Caki2 (cell line): Measurements from ENCODE around the gene FAM20C. TPM values are rescaled to one million over a fixed set of nuclear protein-coding genes. Genes with fewer than 3 reads are reported as not detected.
"Not testable (repeated sequence)": the region's sequence is repeated elsewhere in the genome, so short reads cannot be mapped to it uniquely, and the experiment has no call there.

ENCODE experiments used
- DNase-seq: peaks from one replicate; pipeline ENCODE4 v3.0.0-alpha.2; 2015; ENCODE audit warnings: low read depth
- in situ Hi-C: cut with HindIII; loops from 2 replicates; pipeline ENCODE4 v1.10.0; 2016; ENCODE audit warnings: low sequenced_read_pairs, low pct_unique_long_range_greater_than_20kb, mixed read lengths
- total RNA-seq: library from RNA; depleted of rRNA; stranded (reverse); fragments of >200 nt; shearing (Covaris generic); gene quantifications from 2 replicates; pipeline ENCODE4 v1.2.3, GENCODE V29; 2014; ENCODE audit warnings: low replicate concordance

FAM20C gene
- total RNA-seq, 1 experiment from 2014 or later, result 28.8 TPM

- in situ Hi-C loops, result no loop called here
- DNase-seq, result no peak
Measured at GRCh38 chr7:231858-232246, 39.5 kb downstream of the FAM20C start.

GRCh38 chr7:232410-233248 is 40.3 kb downstream of the FAM20C start:
- in situ Hi-C loops, result no loop called here
- DNase-seq, result no peak

- no peak for DNase-seq
- in situ Hi-C loops, result no loop called here
Measured at GRCh38 chr7:233249-234035, 41.1 kb downstream of the FAM20C start.

- DNase-seq, result no peak
- in situ Hi-C loops, result no loop called here
Measured at GRCh38 chr7:234051-234707, 41.8 kb downstream of the FAM20C start.

DNA sequence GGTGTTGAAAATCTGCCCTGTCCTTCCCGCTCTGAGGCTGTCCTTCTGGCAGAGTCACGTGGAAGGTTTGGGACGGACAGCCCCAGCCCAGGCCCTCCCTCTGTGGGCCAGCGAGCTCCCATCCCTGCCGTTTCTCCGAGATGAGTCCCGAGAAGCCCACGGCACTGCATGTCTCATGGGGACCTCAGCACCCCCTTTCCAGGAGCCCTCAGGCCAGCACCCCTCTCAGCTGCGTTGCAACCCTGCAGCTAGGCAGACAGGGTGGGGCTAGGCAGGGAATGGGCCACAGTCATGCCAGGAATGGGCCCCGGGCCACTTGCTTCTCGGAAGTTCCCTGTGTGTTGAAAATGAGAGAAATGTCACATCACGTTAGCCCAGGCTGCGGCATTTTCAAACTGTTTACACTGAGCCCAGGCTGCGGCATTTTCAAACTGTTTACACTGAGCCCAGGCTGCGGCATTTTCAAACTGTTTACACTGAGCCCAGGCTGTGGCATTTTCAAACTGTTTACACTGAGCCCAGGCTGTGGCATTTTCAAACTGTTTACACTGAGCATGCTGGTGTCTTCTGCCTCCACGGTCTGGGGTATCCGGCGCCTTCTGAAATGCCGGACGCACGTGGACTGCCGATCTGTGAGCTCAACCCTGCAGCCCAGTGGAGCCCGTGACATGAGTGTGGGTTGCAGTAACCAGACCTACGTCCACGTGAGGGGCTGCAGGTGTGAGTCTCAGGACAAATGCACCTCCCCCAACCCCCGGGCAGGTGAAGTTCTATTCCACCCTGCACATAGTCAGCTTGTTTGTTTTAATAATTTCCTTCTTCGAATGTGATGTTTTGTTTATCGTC is 42.6 kb downstream of the FAM20C start:
- in situ Hi-C loops, result no loop called here
- DNase-seq, result no peak

GRCh38 chr7:235576-236395 is 43.4 kb downstream of the FAM20C start:
- in situ Hi-C loops, result no loop called here
- no peak for DNase-seq

DNA sequence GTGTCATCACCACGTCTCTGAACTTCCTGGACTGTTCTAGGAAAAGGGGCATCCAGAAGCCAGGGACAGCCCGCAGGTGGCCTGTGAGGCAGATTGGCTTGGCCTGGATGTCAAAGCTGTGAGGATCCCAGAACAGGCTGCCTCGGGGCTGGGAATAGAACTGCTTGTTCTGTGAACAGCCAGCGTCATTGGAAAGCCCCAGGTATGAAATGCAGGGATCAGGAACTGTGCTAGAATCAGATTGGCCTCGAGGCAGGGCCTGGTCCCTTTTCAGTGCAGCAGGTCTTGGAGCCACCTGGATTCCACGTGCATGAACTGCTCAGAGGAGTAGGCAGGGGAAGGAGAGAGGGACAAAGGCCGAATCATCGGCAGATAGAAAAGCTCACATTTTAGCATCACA is 44.6 kb downstream of the FAM20C start:
- no peak for DNase-seq
- in situ Hi-C loops, result no loop called here

GRCh38 chr7:237385-237784 is 45.0 kb downstream of the FAM20C start:
- in situ Hi-C loops, result no loop called here

GRCh38 chr7:240146-240676 is 47.8 kb downstream of the FAM20C start:
- in situ Hi-C loops, result no loop called here
- no peak for DNase-seq

More at GRCh38 chr7:237385-237784, 45.0 kb downstream of the FAM20C start:
- DNase-seq, result no peak

DNA sequence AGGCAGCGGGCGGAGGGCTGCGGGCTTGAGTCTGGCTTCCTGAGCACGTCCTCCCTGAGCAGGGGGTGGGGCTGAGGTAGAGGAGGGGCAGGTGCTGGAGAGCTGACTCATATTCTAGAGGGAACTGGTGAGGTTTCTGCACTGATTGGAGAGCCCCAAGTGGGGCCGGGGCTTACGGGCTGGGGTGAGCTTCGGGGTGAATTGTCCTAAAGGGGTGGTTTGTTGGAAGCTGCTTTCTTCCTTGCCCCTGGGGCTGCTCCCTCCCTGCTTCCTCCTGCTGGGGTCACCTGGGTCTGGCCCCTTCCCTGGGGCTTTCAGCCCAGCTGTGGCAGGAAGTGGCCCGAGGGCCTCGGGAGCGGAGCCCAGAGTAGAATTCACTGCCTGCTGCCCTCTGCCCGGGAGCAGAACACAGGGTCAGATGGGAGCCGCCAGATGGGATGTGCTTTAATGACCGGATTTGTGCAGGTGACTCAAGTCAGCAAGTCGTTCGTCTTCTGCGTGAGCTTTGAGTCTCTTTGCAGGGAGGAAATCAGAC is 48.6 kb downstream of the FAM20C start:
- no peak for DNase-seq
- in situ Hi-C loops, result no loop called here

- no peak for DNase-seq
- in situ Hi-C loops, result no loop called here
Measured at GRCh38 chr7:241513-241912, 49.1 kb downstream of the FAM20C start.

DNA sequence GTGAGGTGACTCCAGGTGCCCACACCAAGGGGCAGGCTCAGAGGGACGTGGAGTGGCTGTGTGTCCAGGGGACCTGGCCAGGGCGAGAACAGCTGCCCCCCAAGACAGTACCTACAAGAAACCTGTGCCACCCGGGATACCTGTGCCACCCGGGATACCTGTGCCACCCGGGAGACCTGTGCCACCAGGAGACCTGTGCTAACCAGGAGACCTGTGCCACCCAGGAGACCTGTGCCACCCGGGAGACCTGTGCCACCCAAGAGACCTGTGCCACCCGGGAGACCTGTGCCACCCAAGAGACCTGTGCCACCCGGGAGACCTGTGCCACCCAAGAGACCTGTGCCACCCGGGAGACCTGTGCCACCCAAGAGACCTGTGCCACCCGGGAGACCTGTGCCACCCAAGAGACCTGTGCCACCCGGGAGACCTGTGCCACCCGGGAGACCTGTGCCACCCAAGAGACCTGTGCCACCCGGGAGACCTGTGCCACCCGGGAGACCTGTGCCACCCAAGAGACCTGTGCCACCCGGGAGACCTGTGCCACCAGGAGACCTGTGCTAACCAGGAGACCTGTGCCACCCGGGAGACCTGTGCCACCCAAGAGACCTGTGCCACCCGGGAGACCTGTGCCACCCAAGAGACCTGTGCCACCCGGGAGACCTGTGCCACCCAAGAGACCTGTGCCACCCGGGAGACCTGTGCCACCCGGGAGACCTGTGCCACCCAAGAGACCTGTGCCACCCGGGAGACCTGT is 50.6 kb downstream of the FAM20C start:
- in situ Hi-C loops, DNase-seq: not testable (repeated sequence)

- in situ Hi-C loops, DNase-seq: not testable (repeated sequence)
Measured at GRCh38 chr7:243580-243978, 51.2 kb downstream of the FAM20C start.

GRCh38 chr7:244974-245373 is 52.6 kb downstream of the FAM20C start:
- in situ Hi-C loops, result no loop called here
- DNase-seq, result no peak

DNA sequence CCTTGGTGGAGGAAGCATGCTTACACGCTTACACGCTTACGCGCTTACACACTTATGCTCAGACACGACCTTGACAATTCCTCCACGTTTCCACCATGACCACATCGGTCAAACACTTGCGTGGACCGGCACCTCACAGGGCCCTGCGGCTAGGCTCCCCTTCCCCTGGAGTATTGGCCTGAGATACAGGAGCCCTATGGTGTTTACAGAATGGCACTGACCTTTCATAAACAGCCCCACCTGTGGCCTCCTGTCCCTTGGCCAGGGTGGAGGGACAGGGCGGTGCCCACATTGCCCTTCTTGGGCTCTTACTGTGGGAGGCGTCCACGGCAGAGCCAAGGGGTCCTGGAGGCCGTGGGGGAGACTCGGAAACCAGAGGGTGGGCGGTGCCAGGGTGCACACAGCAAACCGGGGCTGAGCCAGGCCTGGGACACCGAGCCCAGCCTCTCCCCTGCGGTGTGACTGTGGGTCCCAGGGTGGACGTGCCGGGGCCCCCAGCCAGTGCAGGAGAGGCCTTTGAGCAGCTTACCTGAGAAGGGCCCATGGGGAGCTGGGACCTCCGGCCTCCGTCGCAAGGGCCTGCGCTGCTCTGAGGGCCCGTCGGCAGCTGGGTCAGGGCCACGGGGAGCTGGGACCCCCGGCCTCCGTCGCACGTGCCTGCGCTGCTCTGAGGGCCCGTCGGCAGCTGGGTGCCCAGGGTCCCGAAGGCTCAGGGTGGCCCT is 53.4 kb downstream of the FAM20C start:
- no peak for DNase-seq
- in situ Hi-C loops, result no loop called here

- in situ Hi-C loops, result no loop called here
Measured at GRCh38 chr7:246451-246850, 54.1 kb downstream of the FAM20C start.

More at GRCh38 chr7:246451-246850, 54.1 kb downstream of the FAM20C start:
- no peak for DNase-seq
